Suprapubic skin (tissue), 4 donors: Measurements from ENCODE around the gene BCAS1. TPM values are rescaled to one million over a fixed set of nuclear protein-coding genes. Genes with fewer than 3 reads are reported as not detected.

Source experiments
- DNase-seq, 2 donors: peaks; one replicate each; pipeline ENCODE4 v3.0.0-alpha.2; 2019; ENCODE audit warnings: low spot score in 2 of 2
- H3K27ac ChIP-seq: fragments of 200-600 bp; sonication (generic); one replicate; pipeline ENCODE4 v1.5.1; 2019
- H3K27me3 ChIP-seq: fragments of 200-600 bp; sonication (generic); one replicate; pipeline ENCODE4 v1.5.1; 2019
- H3K36me3 ChIP-seq: fragments of 200-600 bp; sonication (generic); one replicate; pipeline ENCODE4 v1.5.1; 2019
- H3K4me1 ChIP-seq: fragments of 200-600 bp; sonication (generic); one replicate; pipeline ENCODE4 v1.5.1; 2019
- H3K4me3 ChIP-seq: fragments of 200-600 bp; sonication (generic); one replicate; pipeline ENCODE4 v1.5.1; 2019; ENCODE audit warnings: mild to moderate bottlenecking
- H3K9me3 ChIP-seq: fragments of 200-600 bp; sonication (generic); one replicate; pipeline ENCODE4 v1.5.1; 2019
- CTCF ChIP-seq, 2 donors: fragments of 200-600 bp in 1 of 2; fragments of 450-650 bp in 1 of 2; sonication (generic) in 1 of 2; IDR thresholded peaks; one replicate each; pipeline ENCODE4 v1.5.1; 2016 to 2019; ENCODE audit warnings: antibody characterized with exemption in 2 of 2, mild to moderate bottlenecking in 1 of 2, moderate library complexity in 1 of 2
- EP300 ChIP-seq: sonication (generic); formaldehyde crosslinking; IDR thresholded peaks from one replicate; pipeline ENCODE4 v1.6.1; 2017; ENCODE audit warnings: antibody characterized with exemption
- POLR2A ChIP-seq, 2 donors: fragments of 450-650 bp; IDR thresholded peaks; one replicate each; pipeline ENCODE4 v1.6.1; 2017; ENCODE audit warnings: antibody characterized with exemption in 2 of 2, mild to moderate bottlenecking in 2 of 2, moderate library complexity in 2 of 2
- POLR2AphosphoS5 ChIP-seq, 3 donors: sonication (generic); formaldehyde crosslinking; IDR thresholded peaks; one replicate each; pipeline ENCODE4 v1.6.1; 2017; ENCODE audit warnings: antibody characterized with exemption in 3 of 3
- WGBS: methylation state at CpG from one replicate; pipeline ENCODE4 v1.1.5; 2018; 5-methylcytosine and 5-hydroxymethylcytosine counted together
- total RNA-seq, 4 donors: library from RNA; depleted of rRNA; stranded (reverse); fragments of >200 nt; gene quantifications; one replicate each; pipeline ENCODE4 v1.1.0, GENCODE V29; 2016

The BCAS1 gene
- total RNA-seq, 4 donors from 2014 or later, result 1.7 to 3.4 (median 2.1) TPM

- TF ChIP-seq POLR2AphosphoS5 (IDR thresholded peaks at IDR 0.05), result no peak
- TF ChIP-seq EP300, result no peak
- no peak for TF ChIP-seq POLR2A (IDR thresholded peaks at IDR 0.05)
- no peak for TF ChIP-seq CTCF (IDR thresholded peaks at IDR 0.05)
- Histone ChIP-seq H3K27me3 (no peaks in the 10 kb centered on the region), H3K4me1 (no peaks in the 10 kb centered on the region), H3K9me3 (no peaks in the 10 kb centered on the region), H3K27ac (no peak overlapping the region), H3K36me3 (no peaks in the 10 kb centered on the region), H3K4me3 (no peak overlapping the region)
- no peak for DNase-seq
- 77% methylated on average over 7 of the region's 7 CpGs for WGBS
Observed at GRCh38 chr20:54078296-54078984, 8.0 kb upstream of the BCAS1 start.

DNA sequence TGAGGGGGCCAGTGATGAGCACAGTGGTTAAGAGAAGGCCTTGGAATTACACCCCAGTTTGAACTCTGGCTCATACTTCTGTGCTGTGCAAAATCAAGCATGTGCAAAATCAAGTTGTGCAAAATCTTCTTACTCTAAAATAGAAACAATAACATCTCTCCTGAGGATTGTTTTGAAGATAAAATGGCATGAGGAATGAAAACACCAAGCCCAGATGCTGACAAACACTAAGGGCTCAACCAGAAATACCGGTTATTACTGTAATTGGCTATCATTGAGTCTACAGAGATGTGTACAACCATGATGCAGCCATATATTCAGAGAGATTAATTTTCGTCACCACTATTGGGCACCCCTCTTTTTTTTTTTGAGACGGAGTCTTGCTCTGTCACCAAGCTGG, 5.9 kb upstream of the BCAS1 start:
- WGBS, result 52% methylated on average over 3 of the region's 3 CpGs
- no peak for DNase-seq
- Histone ChIP-seq H3K4me1 (no peaks in the 10 kb centered on the region), H3K27me3 (no peaks in the 10 kb centered on the region), H3K27ac (no peak overlapping the region), H3K9me3 (no peaks in the 10 kb centered on the region), H3K36me3 (no peaks in the 10 kb centered on the region), H3K4me3 (no peak overlapping the region)
- no peak for TF ChIP-seq CTCF (IDR thresholded peaks at IDR 0.05)
- no peak for TF ChIP-seq EP300
- TF ChIP-seq POLR2AphosphoS5 (IDR thresholded peaks at IDR 0.05), result no peak
- no peak for TF ChIP-seq POLR2A (IDR thresholded peaks at IDR 0.05)

DNA sequence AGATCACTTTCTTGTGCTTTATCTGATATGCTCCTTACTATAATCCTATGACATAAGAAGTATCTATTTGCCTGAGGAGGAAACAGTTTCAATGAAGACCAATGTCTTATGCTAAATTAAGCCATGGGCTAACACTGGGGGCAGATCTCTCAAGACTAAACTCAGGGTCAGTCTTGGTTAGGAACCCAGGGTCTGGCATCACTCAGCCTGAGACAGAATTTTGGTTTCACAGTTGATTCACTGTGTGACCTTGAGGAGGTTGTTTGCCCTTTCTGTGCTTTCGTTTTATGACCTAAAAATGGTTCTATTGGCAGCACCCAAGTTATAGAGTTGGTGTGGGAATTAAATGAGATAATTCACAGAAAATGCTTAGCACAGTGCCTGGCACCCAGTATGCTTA, 4.9 kb upstream of the BCAS1 start:
- Histone ChIP-seq H3K9me3 (no peaks in the 10 kb centered on the region), H3K27me3 (no peaks in the 10 kb centered on the region), H3K4me3 (no peak overlapping the region), H3K4me1 (no peaks in the 10 kb centered on the region), H3K27ac (no peak overlapping the region), H3K36me3 (no peaks in the 10 kb centered on the region)
- DNase-seq, result no peak
- WGBS, result 95% methylated on average over 1 of the region's 1 CpG
- TF ChIP-seq EP300, result no peak
- TF ChIP-seq CTCF (IDR thresholded peaks at IDR 0.05), result no peak
- no peak for TF ChIP-seq POLR2A (IDR thresholded peaks at IDR 0.05)
- TF ChIP-seq POLR2AphosphoS5 (IDR thresholded peaks at IDR 0.05), result no peak

DNA sequence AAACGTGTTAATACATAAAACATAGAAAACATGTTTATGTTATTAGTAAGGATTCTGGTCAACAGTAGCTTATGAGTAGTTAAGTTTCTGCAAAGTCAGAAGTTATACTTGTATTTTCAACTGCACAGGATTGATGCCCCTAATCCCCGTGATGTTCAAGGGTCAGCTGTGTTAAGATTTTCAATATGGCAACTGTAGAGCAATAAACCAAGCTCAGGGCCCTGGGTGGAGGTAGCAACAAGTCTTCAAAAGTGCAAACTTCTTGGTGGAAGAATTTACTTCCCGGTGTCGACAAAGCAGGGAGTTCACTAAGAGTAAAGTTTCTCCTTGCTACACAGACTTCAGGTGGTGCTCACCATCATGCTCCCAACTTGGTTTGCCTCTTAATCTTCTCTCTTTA, 4.1 kb upstream of the BCAS1 start:
- no peaks in the 10 kb centered on the region for H3K4me1 ChIP-seq
- H3K4me3 ChIP-seq, result no peak overlapping the region
- DNase-seq, result no peak
- WGBS, result 81% methylated on average over 4 of the region's 4 CpGs
- no peaks in the 10 kb centered on the region for H3K27me3 ChIP-seq
- no peaks in the 10 kb centered on the region for H3K36me3 ChIP-seq
- TF ChIP-seq POLR2AphosphoS5 (IDR thresholded peaks at IDR 0.05) (no peak), CTCF (IDR thresholded peaks at IDR 0.05) (no peak), POLR2A (IDR thresholded peaks at IDR 0.05) (no peak), EP300 (no peak)
- H3K9me3 ChIP-seq, result no peaks in the 10 kb centered on the region
- H3K27ac ChIP-seq, result no peak overlapping the region

- Histone ChIP-seq H3K27ac (no peak overlapping the region), H3K4me3 (no peak overlapping the region), H3K27me3 (no peaks in the 10 kb centered on the region), H3K9me3 (no peaks in the 10 kb centered on the region), H3K4me1 (no peaks in the 10 kb centered on the region), H3K36me3 (no peaks in the 10 kb centered on the region)
- DNase-seq, result no peak
- TF ChIP-seq POLR2A (IDR thresholded peaks at IDR 0.05) (no peak), EP300 (no peak), POLR2AphosphoS5 (IDR thresholded peaks at IDR 0.05) (no peak)
- 84% methylated on average over 10 of the region's 10 CpGs for WGBS
Observed at GRCh38 chr20:54073288-54073687, 2.9 kb upstream of the BCAS1 start.

DNA sequence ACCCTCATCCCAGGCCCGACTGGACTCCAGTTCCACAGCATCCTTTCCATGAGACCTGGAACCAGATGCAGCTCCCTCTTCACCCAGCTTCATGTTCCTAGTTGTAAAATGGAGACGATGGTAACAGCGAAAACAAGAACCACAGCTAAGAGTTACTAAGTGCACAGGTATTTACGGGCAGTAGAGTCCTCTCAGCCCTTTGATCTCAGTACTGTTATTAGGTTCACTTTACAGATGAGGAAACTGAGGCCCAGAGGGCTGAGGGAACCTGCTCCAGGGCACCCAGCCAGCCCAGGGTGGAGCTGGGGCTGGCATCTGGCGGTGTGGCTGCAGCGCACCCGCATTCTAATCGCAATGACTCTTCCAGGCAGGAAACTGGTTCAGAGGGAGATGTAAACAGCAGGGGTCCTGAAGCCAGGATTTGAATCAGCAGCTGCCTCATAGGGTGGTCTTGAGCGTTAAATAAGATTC, 858 bp downstream of the BCAS1 start:
- no peak for DNase-seq
- H3K27ac ChIP-seq, result no peak overlapping the region
- H3K4me3 ChIP-seq, result no peak overlapping the region
- TF ChIP-seq POLR2AphosphoS5 (IDR thresholded peaks at IDR 0.05) (no peak), CTCF (IDR thresholded peaks at IDR 0.05) (no peak), EP300 (no peak), POLR2A (IDR thresholded peaks at IDR 0.05) (no peak)
- H3K4me1 ChIP-seq, result no peaks in the 10 kb centered on the region
- no peaks in the 10 kb centered on the region for H3K27me3 ChIP-seq
- 89% methylated on average over 9 of the region's 9 CpGs for WGBS
- H3K9me3 ChIP-seq, result no peaks in the 10 kb centered on the region
- H3K36me3 ChIP-seq, result no peaks in the 10 kb centered on the region
